ENCODE data around the gene MED22.
"Not testable (repeated sequence)": the region's sequence is repeated elsewhere in the genome, so short reads cannot be mapped to it uniquely, and the experiment has no call there.

MED22 gene

GRCh38 chr9:133341369-133342068, 6.4 kb downstream of the MED22 start:
- H3K4me3 ChIP-seq = peak overlapping the region in 4 of 10 experiments; percentile 12 to 53 (median 27); a peak in 6 of 20 replicates
- H3K4me1 ChIP-seq = peaks cover 62 to 99% (median 77%) of the 10 kb centered on the region in 10 experiments
- no peaks in the 10 kb centered on the region; a peak in 1 of 22 replicates for H3K9me3 ChIP-seq (replicated peaks in 1 of 11)
- H3K27me3 ChIP-seq = no peaks in the 10 kb centered on the region
- H3K27ac ChIP-seq = peak overlapping the region; percentile 57 to 82 (median 75)
- peaks cover 52 to 90% (median 78%) of the 10 kb centered on the region in 11 experiments for H3K36me3 ChIP-seq
- TF ChIP-seq Cebpa-rat (IDR thresholded peaks at IDR 0.05) = no peak
- H3K4me2 ChIP-seq = peak overlapping the region; percentile 57 to 99 (median 85)
- H4K20me1 ChIP-seq = peaks cover 3 to 54% (median 24%) of the 10 kb centered on the region in 11 experiments; a peak in 18 of 22 replicates
- H3K9ac ChIP-seq = peak overlapping the region; percentile 45 to 75 (median 67)

- Histone ChIP-seq H3K36me3 (peaks cover 47 to 84% (median 74%) of the 10 kb centered on the region in 11 experiments), H4K20me1 (peaks cover 0 to 48% (median 18%) of the 10 kb centered on the region in 11 experiments; a peak in 16 of 22 replicates), H3K4me3 (peak overlapping the region in 3 of 10 experiments; percentile 25 to 53 (median 29); a peak in 5 of 20 replicates), H3K4me2 (peak overlapping the region; percentile 57 to 99 (median 85)), H3K27ac (peak overlapping the region; percentile 57 to 82 (median 75)), H3K9me3 (replicated peaks in 1 of 11) (no peaks in the 10 kb centered on the region; a peak in 1 of 22 replicates), H3K9ac (peak overlapping the region; percentile 45 to 75 (median 67); a peak in 21 of 22 replicates), H3K27me3 (no peaks in the 10 kb centered on the region), H3K4me1 (peaks cover 60 to 97% (median 75%) of the 10 kb centered on the region in 10 experiments)
- TF ChIP-seq Cebpa-rat (IDR thresholded peaks at IDR 0.05) = no peak
Measured at GRCh38 chr9:133340916-133341315, 7.0 kb downstream of the MED22 start.

GRCh38 chr9:133340256-133340655, 7.7 kb downstream of the MED22 start:
- TF ChIP-seq Cebpa-rat (IDR thresholded peaks at IDR 0.05) = no peak
- Histone ChIP-seq H3K27me3 (no peaks in the 10 kb centered on the region), H3K27ac (peak overlapping the region; percentile 23 to 82 (median 75); a peak in 20 of 22 replicates), H3K9me3 (replicated peaks in 1 of 11) (no peaks in the 10 kb centered on the region; a peak in 1 of 22 replicates), H3K36me3 (peaks cover 41 to 78% (median 67%) of the 10 kb centered on the region in 11 experiments), H4K20me1 (peaks cover 0 to 47% (median 12%) of the 10 kb centered on the region in 11 experiments; a peak in 12 of 22 replicates), H3K4me1 (peaks cover 55 to 90% (median 71%) of the 10 kb centered on the region in 10 experiments), H3K9ac (peak overlapping the region; percentile 18 to 75 (median 65); a peak in 16 of 22 replicates), H3K4me3 (peak overlapping the region in 4 of 10 experiments; percentile 8 to 49 (median 27); a peak in 6 of 20 replicates), H3K4me2 (peak overlapping the region; percentile 57 to 99 (median 85))

- peak overlapping the region in 2 of 10 experiments; percentile 29 to 49; a peak in 5 of 20 replicates for H3K4me3 ChIP-seq
- H3K4me2 ChIP-seq = peak overlapping the region; percentile 57 to 99 (median 85); a peak in 20 of 22 replicates
- peaks cover 61 to 90% (median 77%) of the 10 kb centered on the region in 10 experiments for H3K4me1 ChIP-seq
- H3K27me3 ChIP-seq = no peaks in the 10 kb centered on the region
- H4K20me1 ChIP-seq = peaks cover 0 to 47% (median 9%) of the 10 kb centered on the region in 11 experiments; a peak in 14 of 22 replicates
- H3K36me3 ChIP-seq = peaks cover 35 to 75% (median 63%) of the 10 kb centered on the region in 11 experiments
- peak overlapping the region; percentile 23 to 82 (median 75); a peak in 20 of 22 replicates for H3K27ac ChIP-seq
- TF ChIP-seq Cebpa-rat (IDR thresholded peaks at IDR 0.05) = no peak
- H3K9me3 ChIP-seq (replicated peaks in 1 of 11) = no peaks in the 10 kb centered on the region; a peak in 1 of 22 replicates
- H3K9ac ChIP-seq = peak overlapping the region in 10 of 11 experiments; percentile 3 to 70 (median 56); a peak in 11 of 22 replicates
Measured at GRCh38 chr9:133339641-133340040, 8.3 kb downstream of the MED22 start.

GRCh38 chr9:133335924-133336811, 11.8 kb downstream of the MED22 start, which contains the start of gene SURF6:
Gene SURF6 (minus strand): TSS chr9:133336188. CDS start chr9:133336132, 56 bp downstream.
- H4K20me1 ChIP-seq = peaks cover 3 to 50% (median 39%) of the 10 kb centered on the region in 11 experiments; a peak in 21 of 22 replicates
- peak within 1 kb of the TSS; percentile 78 to 96 (median 88) for H3K9ac ChIP-seq
- no peaks in the 10 kb centered on the region; a peak in 1 of 22 replicates for H3K9me3 ChIP-seq (replicated peaks in 1 of 11)
- H3K27me3 ChIP-seq = no peaks in the 10 kb centered on the region
- peak within 1 kb of the TSS; percentile 81 to 99 (median 87) for H3K4me2 ChIP-seq
- peaks cover 42 to 75% (median 65%) of the 10 kb centered on the region in 11 experiments for H3K36me3 ChIP-seq
- peaks cover 37 to 81% (median 58%) of the 10 kb centered on the region in 10 experiments for H3K4me1 ChIP-seq
- peak within 1 kb of the TSS; percentile 25 to 95 (median 83); a peak in 21 of 22 replicates for H3K27ac ChIP-seq
- peak within 1 kb of the TSS; percentile 79 to 99 (median 92) for H3K4me3 ChIP-seq
- TF ChIP-seq Cebpa-rat (IDR thresholded peaks at IDR 0.05) = no peak

- Histone ChIP-seq H3K36me3 (peaks cover 47 to 75% (median 65%) of the 10 kb centered on the region in 11 experiments), H3K4me3 (peak overlapping the region; percentile 79 to 99 (median 92)), H3K4me2 (peak overlapping the region; percentile 81 to 99 (median 87)), H3K27ac (peak overlapping the region in 10 of 11 experiments; percentile 66 to 95 (median 84); a peak in 17 of 22 replicates), H3K4me1 (peaks cover 24 to 68% (median 46%) of the 10 kb centered on the region in 10 experiments), H3K9ac (peak overlapping the region; percentile 78 to 96 (median 88)), H4K20me1 (peaks cover 7 to 60% (median 52%) of the 10 kb centered on the region in 11 experiments; a peak in 21 of 22 replicates)
- 0 out of 22 replicates have a peak, but pooled peaks of 1 of the 11 experiments have one; percentile 9 for TF ChIP-seq Cebpa-rat (IDR thresholded peaks at IDR 0.05)
- not testable (repeated sequence) for H3K27me3 ChIP-seq; H3K9me3 ChIP-seq (replicated peaks in 1 of 11)
Measured at GRCh38 chr9:133334888-133335287, 13.0 kb downstream of the MED22 start.

- H3K36me3 ChIP-seq = peaks cover 44 to 73% (median 62%) of the 10 kb centered on the region in 11 experiments
- TF ChIP-seq Cebpa-rat (IDR thresholded peaks at IDR 0.05) = no peak
- H3K4me2 ChIP-seq = peak overlapping the region; percentile 81 to 99 (median 87)
- H4K20me1 ChIP-seq = peaks cover 7 to 68% (median 59%) of the 10 kb centered on the region in 11 experiments; a peak in 21 of 22 replicates
- peaks cover 21 to 61% (median 38%) of the 10 kb centered on the region in 10 experiments for H3K4me1 ChIP-seq
- peak overlapping the region in 2 of 11 experiments; percentile 86 to 89; a peak in 1 of 22 replicates for H3K27ac ChIP-seq
- H3K27me3 ChIP-seq = no peaks in the 10 kb centered on the region
- no peaks in the 10 kb centered on the region for H3K9me3 ChIP-seq (replicated peaks in 1 of 11)
- H3K4me3 ChIP-seq = peak overlapping the region; percentile 79 to 99 (median 92); a peak in 16 of 20 replicates
- H3K9ac ChIP-seq = peak overlapping the region; percentile 78 to 96 (median 88); a peak in 19 of 22 replicates
Measured at GRCh38 chr9:133334161-133334560, 13.8 kb downstream of the MED22 start.
